GM19193 (cell line): ENCODE results near the gene MSX1.

Experiments used
- POLR2A ChIP-seq: IDR thresholded peaks from 4 replicates; pipeline ENCODE4 v1.6.1; 2011; ENCODE audit not compliant: insufficient read depth, insufficient read length; ENCODE audit errors: extremely low read depth

The MSX1 gene

GRCh38 chr4:4851081-4851480 is 8.4 kb upstream of the MSX1 start:
- TF ChIP-seq POLR2A = no peak

GRCh38 chr4:4851906-4852305 is 7.6 kb upstream of the MSX1 start:
- no peak for TF ChIP-seq POLR2A

- no peak for TF ChIP-seq POLR2A
These were observed 6.7 kb upstream of the MSX1 start for GRCh38 chr4:4852591-4853362.

- TF ChIP-seq POLR2A = no peak
These were observed 6.1 kb upstream of the MSX1 start for GRCh38 chr4:4853371-4853823.

- no peak for TF ChIP-seq POLR2A
These were observed 5.4 kb upstream of the MSX1 start for GRCh38 chr4:4853921-4854648.

- no peak for TF ChIP-seq POLR2A
These were observed 4.7 kb upstream of the MSX1 start for GRCh38 chr4:4854649-4855295.

- TF ChIP-seq POLR2A = no peak
These were observed 4.0 kb upstream of the MSX1 start for GRCh38 chr4:4855301-4856070.

GRCh38 chr4:4856071-4857000 is 3.1 kb upstream of the MSX1 start:
- no peak for TF ChIP-seq POLR2A

GRCh38 chr4:4857001-4857808 is 2.3 kb upstream of the MSX1 start:
- no peak for TF ChIP-seq POLR2A

GRCh38 chr4:4857809-4858508 is 1.5 kb upstream of the MSX1 start:
- TF ChIP-seq POLR2A = no peak

- no peak for TF ChIP-seq POLR2A
These were observed 739 bp upstream of the MSX1 start for GRCh38 chr4:4858527-4859324.
